NOMO-1 treated with dmso at 0.1 percent for 144 hours (cell line): Measurements from ENCODE around the gene SYT1.

ENCODE experiments used
- DNase-seq: peaks from one replicate; lab custom pipeline; 2025; ENCODE audit not compliant: unreplicated experiment; lab: John Stamatoyannopoulos, UW

Gene SYT1

GRCh38 chr12:78891646-78892353 is 27.2 kb downstream of the SYT1 start:
- DNase-seq: no peak

GRCh38 chr12:78898416-78898815 is 33.8 kb downstream of the SYT1 start:
- no peak for DNase-seq

- DNase-seq: no peak
These were observed 50.3 kb downstream of the SYT1 start for GRCh38 chr12:78914859-78915331.

- no peak for DNase-seq
These were observed 52.4 kb downstream of the SYT1 start for GRCh38 chr12:78916845-78917480.

- no peak for DNase-seq
These were observed 52.9 kb downstream of the SYT1 start for GRCh38 chr12:78917513-78917912.

- no peak for DNase-seq
These were observed 53.7 kb downstream of the SYT1 start for GRCh38 chr12:78918268-78918667.

GRCh38 chr12:78928200-78929074 is 63.9 kb downstream of the SYT1 start:
- DNase-seq: no peak

GRCh38 chr12:78929075-78929418 is 64.5 kb downstream of the SYT1 start:
- no peak for DNase-seq

- DNase-seq: no peak
These were observed 67.0 kb downstream of the SYT1 start for GRCh38 chr12:78931466-78931990.

GRCh38 chr12:78933014-78933413 is 68.4 kb downstream of the SYT1 start:
- DNase-seq: no peak

GRCh38 chr12:78938341-78939084 is 73.9 kb downstream of the SYT1 start:
- no peak for DNase-seq

- no peak for DNase-seq
These were observed 85.0 kb downstream of the SYT1 start for GRCh38 chr12:78949532-78949931.

GRCh38 chr12:78951803-78952551 is 87.4 kb downstream of the SYT1 start:
- no peak for DNase-seq

- no peak for DNase-seq
These were observed 88.0 kb downstream of the SYT1 start for GRCh38 chr12:78952552-78952929.

- no peak for DNase-seq
These were observed 94.4 kb downstream of the SYT1 start for GRCh38 chr12:78958941-78959340.

- no peak for DNase-seq
These were observed 95.0 kb downstream of the SYT1 start for GRCh38 chr12:78959556-78959955.

GRCh38 chr12:78961171-78961570 is 96.6 kb downstream of the SYT1 start:
- DNase-seq: no peak

GRCh38 chr12:78963439-78964227 is 99.1 kb downstream of the SYT1 start:
- DNase-seq: no peak

- DNase-seq: no peak
These were observed 99.9 kb downstream of the SYT1 start for GRCh38 chr12:78964521-78964920.
